ENCODE data around the gene MCM3.

DNA sequence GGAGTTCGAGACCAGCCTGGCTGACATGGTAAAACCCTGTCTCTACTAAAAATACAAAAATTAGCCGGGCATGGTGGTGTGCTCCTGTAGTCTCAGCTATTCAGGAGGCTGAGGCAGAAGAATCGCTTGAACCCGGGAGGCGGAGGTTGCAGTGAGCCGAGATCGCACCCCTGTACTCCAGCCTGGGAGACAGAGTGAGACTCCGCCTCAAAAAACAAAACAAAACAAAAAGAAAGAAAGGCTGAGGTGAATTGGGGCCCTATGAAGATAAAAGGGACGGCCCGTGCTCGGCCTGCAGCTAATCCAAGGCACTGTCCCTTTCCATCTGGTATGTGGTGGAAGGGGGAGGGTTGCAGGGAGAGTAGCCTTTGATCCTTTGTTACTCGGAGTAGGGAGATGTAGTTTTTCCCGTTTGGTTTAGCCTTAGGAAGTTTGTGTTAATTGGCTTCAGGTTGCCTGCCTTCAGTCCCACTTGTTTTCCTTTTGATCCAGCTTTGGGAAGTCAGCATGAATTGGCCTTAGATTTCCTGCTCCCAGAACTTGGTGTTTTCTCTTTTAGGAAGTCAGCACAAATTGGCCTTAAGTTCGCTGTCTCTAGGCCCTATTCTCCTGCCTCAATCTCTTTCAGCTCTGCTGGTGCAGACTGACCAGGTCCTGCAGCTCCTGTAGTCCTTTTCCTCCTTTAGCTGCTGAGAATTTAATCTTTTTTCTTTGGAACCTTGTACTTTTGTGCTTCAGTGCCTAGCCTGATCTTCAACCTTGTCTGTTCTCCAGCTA, 41.3 kb upstream of the MCM3 start:
- TF ChIP-seq, protein P1, sequence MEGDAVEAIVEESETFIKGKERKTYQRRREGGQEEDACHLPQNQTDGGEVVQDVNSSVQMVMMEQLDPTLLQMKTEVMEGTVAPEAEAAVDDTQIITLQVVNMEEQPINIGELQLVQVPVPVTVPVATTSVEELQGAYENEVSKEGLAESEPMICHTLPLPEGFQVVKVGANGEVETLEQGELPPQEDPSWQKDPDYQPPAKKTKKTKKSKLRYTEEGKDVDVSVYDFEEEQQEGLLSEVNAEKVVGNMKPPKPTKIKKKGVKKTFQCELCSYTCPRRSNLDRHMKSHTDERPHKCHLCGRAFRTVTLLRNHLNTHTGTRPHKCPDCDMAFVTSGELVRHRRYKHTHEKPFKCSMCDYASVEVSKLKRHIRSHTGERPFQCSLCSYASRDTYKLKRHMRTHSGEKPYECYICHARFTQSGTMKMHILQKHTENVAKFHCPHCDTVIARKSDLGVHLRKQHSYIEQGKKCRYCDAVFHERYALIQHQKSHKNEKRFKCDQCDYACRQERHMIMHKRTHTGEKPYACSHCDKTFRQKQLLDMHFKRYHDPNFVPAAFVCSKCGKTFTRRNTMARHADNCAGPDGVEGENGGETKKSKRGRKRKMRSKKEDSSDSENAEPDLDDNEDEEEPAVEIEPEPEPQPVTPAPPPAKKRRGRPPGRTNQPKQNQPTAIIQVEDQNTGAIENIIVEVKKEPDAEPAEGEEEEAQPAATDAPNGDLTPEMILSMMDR (IDR thresholded peaks at IDR 0.05), result no peak
- TF ChIP-seq POLR2A (IDR thresholded peaks at IDR 0.05) (no peak), EP300 (IDR thresholded peaks at IDR 0.05) (no peak)
